Measurements from ENCODE around the gene TLE4. TPM values are rescaled to one million over a fixed set of nuclear protein-coding genes. Genes with fewer than 3 reads are reported as not detected.
"Not testable (repeated sequence)": the region's sequence is repeated elsewhere in the genome, so short reads cannot be mapped to it uniquely, and the experiment has no call there.

The TLE4 gene
- total RNA-seq, 1 donor from 2014 or later = 98.5 TPM

DNA sequence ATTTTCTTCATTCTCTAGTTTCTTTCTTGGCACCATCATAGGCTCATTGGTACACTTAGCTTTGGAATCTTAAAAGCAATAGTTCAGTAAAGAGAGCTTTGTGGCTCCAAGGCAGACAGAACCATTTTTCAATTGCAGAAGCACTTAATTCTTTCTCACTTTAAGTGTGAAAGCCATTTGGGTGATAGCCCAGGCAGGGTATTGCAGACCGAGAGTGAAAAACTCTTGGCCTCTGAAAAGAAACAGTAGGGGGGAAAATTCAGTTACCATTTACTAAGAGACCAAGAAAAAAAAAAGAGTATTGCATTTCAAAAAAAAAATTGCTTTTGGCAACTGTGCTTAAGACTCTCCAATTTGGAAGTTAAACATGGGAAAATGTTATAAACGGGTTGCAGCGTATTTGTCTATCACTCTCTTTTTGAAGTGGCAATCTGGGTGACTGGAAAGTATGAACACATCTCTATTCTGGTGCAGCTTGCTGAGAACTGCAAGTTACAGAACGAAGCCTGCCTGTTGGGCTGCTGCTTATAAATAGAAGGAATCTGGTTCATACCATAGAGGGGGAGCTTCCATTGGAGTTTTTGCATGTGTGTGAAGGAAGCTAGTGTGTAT lies 170.5 kb downstream of the TLE4 start:
- FAIRE-seq (no peak), DNase-seq (ENCODE audit: low read depth) (peak; percentile 27)
- Mint-ChIP-seq H3K4me3 (ENCODE audit: unreplicated experiment) (no peak overlapping the region), H3K27ac (ENCODE audit: unreplicated experiment) (no peak overlapping the region), H3K36me3 (ENCODE audit: low read depth, unreplicated experiment) (no peaks in the 10 kb centered on the region), H3K9me3 (ENCODE audit: unreplicated experiment) (no peaks in the 10 kb centered on the region), H3K4me1 (ENCODE audit: low read depth, unreplicated experiment) (peaks cover 2% of the 10 kb centered on the region), H3K27me3 (ENCODE audit: low read depth, unreplicated experiment) (no peaks in the 10 kb centered on the region)
- no peak overlapping the region for H3K4me3 ChIP-seq (ENCODE audit: insufficient read depth, low read depth, low read length)
- H2AFZ ChIP-seq (ENCODE audit: low read depth, low read length) = no peak overlapping the region
- no peaks in the 10 kb centered on the region for H3K4me1 ChIP-seq (ENCODE audit: insufficient read depth, low read length)
- H3K79me2 ChIP-seq (ENCODE audit: insufficient read depth, low read length) = no peaks in the 10 kb centered on the region
- no peaks in the 10 kb centered on the region for H3K36me3 ChIP-seq (ENCODE audit: insufficient read depth, low read length)
- H3K9me3 ChIP-seq (ENCODE audit: insufficient read depth, low read depth, low read length) = no peaks in the 10 kb centered on the region
- TF ChIP-seq EZH2 (IDR thresholded peaks at IDR 0.05; ENCODE audit: insufficient read depth, low read length) (no peak), CTCF (IDR thresholded peaks at IDR 0.05; ENCODE audit: insufficient read depth, low read depth, low read length) (no peak)
- no peaks in the 10 kb centered on the region for H3K27me3 ChIP-seq (ENCODE audit: insufficient read depth, low read length)
- H3K9ac ChIP-seq (ENCODE audit: low read length) = no peak overlapping the region
- H4K20me1 ChIP-seq (ENCODE audit: insufficient read depth, low read length) = no peaks in the 10 kb centered on the region
- H3K27ac ChIP-seq (ENCODE audit: low read depth, low read length) = no peak overlapping the region
- no peak overlapping the region for H3K4me2 ChIP-seq (ENCODE audit: low read length)

DNA sequence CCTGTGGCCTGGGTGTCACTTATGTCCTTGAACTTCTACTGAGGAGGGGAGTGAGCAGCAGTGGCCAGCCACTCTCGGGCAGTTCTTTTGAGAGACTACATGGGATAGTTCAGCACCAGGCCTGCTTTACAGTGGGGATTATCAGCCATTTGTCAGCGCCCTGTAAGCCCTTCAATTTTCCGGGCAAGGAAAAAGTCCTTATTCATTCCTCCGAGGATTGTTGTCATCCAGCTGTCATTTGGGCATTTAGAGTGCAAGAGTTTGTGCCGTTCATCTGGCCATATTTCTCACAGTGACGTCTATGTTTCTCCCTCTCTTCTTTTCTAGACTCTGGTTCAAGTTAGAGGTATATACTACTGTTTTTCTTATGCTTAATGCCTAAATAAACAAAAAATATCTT lies 172.8 kb downstream of the TLE4 start:
- Mint-ChIP-seq H3K27me3 (ENCODE audit: low read depth, unreplicated experiment) (no peaks in the 10 kb centered on the region), H3K4me1 (ENCODE audit: low read depth, unreplicated experiment) (peaks cover 2% of the 10 kb centered on the region), H3K4me3 (ENCODE audit: unreplicated experiment) (no peak overlapping the region), H3K27ac (ENCODE audit: unreplicated experiment) (no peak overlapping the region), H3K9me3 (ENCODE audit: unreplicated experiment) (no peaks in the 10 kb centered on the region), H3K36me3 (ENCODE audit: low read depth, unreplicated experiment) (no peaks in the 10 kb centered on the region)
- H3K27ac ChIP-seq (ENCODE audit: low read depth, low read length) = no peak overlapping the region
- H3K79me2 ChIP-seq (ENCODE audit: insufficient read depth, low read length) = no peaks in the 10 kb centered on the region
- H3K4me2 ChIP-seq (ENCODE audit: low read length) = no peak overlapping the region
- H2AFZ ChIP-seq (ENCODE audit: low read depth, low read length) = no peak overlapping the region
- no peak for TF ChIP-seq CTCF (IDR thresholded peaks at IDR 0.05; ENCODE audit: insufficient read depth, low read depth, low read length)
- no peak for TF ChIP-seq EZH2 (IDR thresholded peaks at IDR 0.05; ENCODE audit: insufficient read depth, low read length)
- no peaks in the 10 kb centered on the region for H3K36me3 ChIP-seq (ENCODE audit: insufficient read depth, low read length)
- H3K4me3 ChIP-seq (ENCODE audit: insufficient read depth, low read depth, low read length) = no peak overlapping the region
- no peaks in the 10 kb centered on the region for H3K27me3 ChIP-seq (ENCODE audit: insufficient read depth, low read length)
- no peaks in the 10 kb centered on the region for H3K9me3 ChIP-seq (ENCODE audit: insufficient read depth, low read depth, low read length)
- H3K4me1 ChIP-seq (ENCODE audit: insufficient read depth, low read length) = no peaks in the 10 kb centered on the region
- DNase-seq (ENCODE audit: low read depth) (no peak), FAIRE-seq (no peak)
- no peak overlapping the region for H3K9ac ChIP-seq (ENCODE audit: low read length)
- no peaks in the 10 kb centered on the region for H4K20me1 ChIP-seq (ENCODE audit: insufficient read depth, low read length)

DNA sequence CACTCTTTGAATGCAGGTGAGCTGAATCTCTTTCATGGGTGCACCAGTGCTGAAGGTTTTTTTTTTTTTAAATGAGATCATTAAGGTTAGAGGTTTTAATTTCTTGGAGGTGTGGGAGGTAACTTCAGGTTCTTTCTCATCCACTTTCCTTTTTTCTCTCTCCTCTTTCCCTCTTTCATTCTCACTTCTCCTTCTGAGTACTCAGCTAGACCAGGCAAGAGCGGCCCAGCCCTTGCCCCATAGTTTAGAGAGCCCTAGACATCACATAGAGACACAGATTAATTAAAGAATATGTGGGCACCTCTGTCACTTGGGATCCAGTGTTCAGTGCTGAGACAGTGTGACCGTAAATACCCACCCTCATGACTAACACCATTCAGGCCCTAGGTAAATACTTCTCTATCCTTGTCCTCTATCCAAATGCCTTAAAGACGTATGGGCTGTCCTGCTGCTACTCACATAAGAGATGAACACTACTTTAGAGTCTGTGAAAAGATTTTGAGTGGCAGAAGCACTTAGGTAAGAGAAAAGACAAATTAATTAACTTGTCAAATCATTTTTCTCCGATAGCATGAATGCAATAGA lies 174.1 kb downstream of the TLE4 start:
- H3K36me3 ChIP-seq (ENCODE audit: insufficient read depth, low read length) = no peaks in the 10 kb centered on the region
- FAIRE-seq (no peak), DNase-seq (ENCODE audit: low read depth) (no peak)
- H3K4me3 ChIP-seq (ENCODE audit: insufficient read depth, low read depth, low read length) = no peak overlapping the region
- TF ChIP-seq EZH2 (IDR thresholded peaks at IDR 0.05; ENCODE audit: insufficient read depth, low read length) = no peak
- H2AFZ ChIP-seq (ENCODE audit: low read depth, low read length) = no peak overlapping the region
- no peaks in the 10 kb centered on the region for H3K9me3 Mint-ChIP-seq (ENCODE audit: unreplicated experiment)
- H3K4me2 ChIP-seq (ENCODE audit: low read length) = no peak overlapping the region
- H3K9ac ChIP-seq (ENCODE audit: low read length) = no peak overlapping the region
- no peaks in the 10 kb centered on the region for H3K27me3 Mint-ChIP-seq (ENCODE audit: low read depth, unreplicated experiment)
- no peaks in the 10 kb centered on the region for H3K79me2 ChIP-seq (ENCODE audit: insufficient read depth, low read length)
- H3K4me1 ChIP-seq (ENCODE audit: insufficient read depth, low read length) = no peaks in the 10 kb centered on the region
- H3K4me1 Mint-ChIP-seq (ENCODE audit: low read depth, unreplicated experiment) = peaks cover 2% of the 10 kb centered on the region
- no peaks in the 10 kb centered on the region for H4K20me1 ChIP-seq (ENCODE audit: insufficient read depth, low read length)
- no peak overlapping the region for H3K27ac Mint-ChIP-seq (ENCODE audit: unreplicated experiment)
- H3K36me3 Mint-ChIP-seq (ENCODE audit: low read depth, unreplicated experiment) = no peaks in the 10 kb centered on the region
- H3K4me3 Mint-ChIP-seq (ENCODE audit: unreplicated experiment) = no peak overlapping the region
- H3K9me3 ChIP-seq (ENCODE audit: insufficient read depth, low read depth, low read length) = no peaks in the 10 kb centered on the region
- no peak overlapping the region for H3K27ac ChIP-seq (ENCODE audit: low read depth, low read length)
- H3K27me3 ChIP-seq (ENCODE audit: insufficient read depth, low read length) = no peaks in the 10 kb centered on the region

- H3K36me3 Mint-ChIP-seq (ENCODE audit: low read depth, unreplicated experiment); H3K9me3 Mint-ChIP-seq (ENCODE audit: unreplicated experiment); H3K9me3 ChIP-seq (ENCODE audit: insufficient read depth, low read depth, low read length); H3K4me3 Mint-ChIP-seq (ENCODE audit: unreplicated experiment); H3K4me2 ChIP-seq (ENCODE audit: low read length); H3K27me3 ChIP-seq (ENCODE audit: insufficient read depth, low read length); FAIRE-seq; H3K9ac ChIP-seq (ENCODE audit: low read length); H3K4me1 Mint-ChIP-seq (ENCODE audit: low read depth, unreplicated experiment); DNase-seq (ENCODE audit: low read depth); H3K4me1 ChIP-seq (ENCODE audit: insufficient read depth, low read length); H3K4me3 ChIP-seq (ENCODE audit: insufficient read depth, low read depth, low read length); H4K20me1 ChIP-seq (ENCODE audit: insufficient read depth, low read length); H3K36me3 ChIP-seq (ENCODE audit: insufficient read depth, low read length); H2AFZ ChIP-seq (ENCODE audit: low read depth, low read length); H3K79me2 ChIP-seq (ENCODE audit: insufficient read depth, low read length); H3K27ac ChIP-seq (ENCODE audit: low read depth, low read length); H3K27me3 Mint-ChIP-seq (ENCODE audit: low read depth, unreplicated experiment); H3K27ac Mint-ChIP-seq (ENCODE audit: unreplicated experiment): not testable (repeated sequence)
These were observed 180.2 kb downstream of the TLE4 start for GRCh38 chr9:79751895-79752466.
